Peyer's patch (tissue), 4 donors: ENCODE results near the gene FBXO41.

ENCODE experiments used
- POLR2A ChIP-seq, 2 donors: fragments of 450-650 bp; IDR thresholded peaks; one replicate each; pipeline ENCODE4 v1.5.1; 2017; ENCODE audit warnings: antibody characterized with exemption in 2 of 2, mild to moderate bottlenecking in 2 of 2, moderate library complexity in 2 of 2
- TF ChIP-seq, protein P1 (sequence below), 6 experiments: fragments of 450-650 bp in 4 of 6; fragments of 200-600 bp in 2 of 6; sonication (generic) in 1 of 6; IDR thresholded peaks; one replicate each; pipeline ENCODE4 v1.5.1; 2017 to 2019; ENCODE audit warnings: antibody characterized with exemption in 6 of 6, mild to moderate bottlenecking in 3 of 6, moderate library complexity in 1 of 6

DNA sequence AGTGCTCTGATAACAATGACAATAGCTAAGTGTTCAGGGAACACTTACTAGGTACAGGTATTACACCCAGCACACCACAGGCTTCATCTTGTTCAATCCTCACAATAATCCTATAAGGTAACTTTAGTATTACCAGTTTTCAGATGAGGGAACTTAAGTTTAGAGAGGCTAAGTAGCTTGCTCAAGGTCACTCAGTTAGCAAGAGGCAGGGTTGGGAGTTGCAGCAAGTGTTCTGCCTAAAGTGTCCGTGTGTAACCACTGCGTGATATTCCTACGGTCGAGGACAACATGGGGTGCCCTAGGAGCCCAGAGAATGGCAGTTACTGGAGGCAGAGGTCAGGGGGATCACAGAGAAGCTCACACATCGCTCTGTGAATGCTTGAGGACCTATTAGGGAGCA lies 39.3 kb upstream of the FBXO41 start:
- TF ChIP-seq, protein P1, sequence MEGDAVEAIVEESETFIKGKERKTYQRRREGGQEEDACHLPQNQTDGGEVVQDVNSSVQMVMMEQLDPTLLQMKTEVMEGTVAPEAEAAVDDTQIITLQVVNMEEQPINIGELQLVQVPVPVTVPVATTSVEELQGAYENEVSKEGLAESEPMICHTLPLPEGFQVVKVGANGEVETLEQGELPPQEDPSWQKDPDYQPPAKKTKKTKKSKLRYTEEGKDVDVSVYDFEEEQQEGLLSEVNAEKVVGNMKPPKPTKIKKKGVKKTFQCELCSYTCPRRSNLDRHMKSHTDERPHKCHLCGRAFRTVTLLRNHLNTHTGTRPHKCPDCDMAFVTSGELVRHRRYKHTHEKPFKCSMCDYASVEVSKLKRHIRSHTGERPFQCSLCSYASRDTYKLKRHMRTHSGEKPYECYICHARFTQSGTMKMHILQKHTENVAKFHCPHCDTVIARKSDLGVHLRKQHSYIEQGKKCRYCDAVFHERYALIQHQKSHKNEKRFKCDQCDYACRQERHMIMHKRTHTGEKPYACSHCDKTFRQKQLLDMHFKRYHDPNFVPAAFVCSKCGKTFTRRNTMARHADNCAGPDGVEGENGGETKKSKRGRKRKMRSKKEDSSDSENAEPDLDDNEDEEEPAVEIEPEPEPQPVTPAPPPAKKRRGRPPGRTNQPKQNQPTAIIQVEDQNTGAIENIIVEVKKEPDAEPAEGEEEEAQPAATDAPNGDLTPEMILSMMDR (IDR thresholded peaks at IDR 0.05): no peak
- no peak for TF ChIP-seq POLR2A (IDR thresholded peaks at IDR 0.05)
